OCI-LY1 (cell line): ENCODE measurements around the gene FKBP15.

Experiments
- EZH2 ChIP-seq: fragments of 200-600 bp; sonication (generic), shearing (Covaris generic); IDR thresholded peaks from 2 replicates; pipeline ENCODE4 v1.8.0; 2017; ENCODE audit warnings: borderline replicate concordance, mixed run types, mild to moderate bottlenecking, antibody characterized with exemption, low read length, moderate library complexity, mixed read lengths
- TF ChIP-seq, protein P1 (sequence below): fragments of 200-600 bp; sonication (generic), shearing (Covaris generic); IDR thresholded peaks from 2 replicates; pipeline ENCODE4 v1.5.1; 2017; ENCODE audit warnings: mild to moderate bottlenecking, antibody characterized with exemption, low read length, moderate library complexity, mixed read lengths

DNA sequence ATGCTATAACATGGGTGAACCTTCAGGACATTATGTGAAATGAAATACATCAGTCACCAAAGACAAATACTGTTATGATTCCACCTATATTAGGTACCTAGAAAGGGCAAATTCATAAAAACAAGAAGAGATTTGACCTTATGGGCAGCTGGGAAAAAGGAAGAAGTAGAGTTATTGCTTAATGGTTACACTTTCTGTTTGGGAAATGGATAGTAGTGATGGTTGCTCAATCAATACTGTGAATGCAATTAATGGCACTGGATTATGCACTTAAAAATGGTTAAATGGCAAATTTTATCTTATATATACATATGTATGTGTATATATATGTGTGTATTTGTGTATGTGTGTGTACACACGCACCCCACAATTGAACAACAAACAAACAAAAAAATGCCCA is 15.2 kb downstream of the FKBP15 start:
- TF ChIP-seq, protein P1, sequence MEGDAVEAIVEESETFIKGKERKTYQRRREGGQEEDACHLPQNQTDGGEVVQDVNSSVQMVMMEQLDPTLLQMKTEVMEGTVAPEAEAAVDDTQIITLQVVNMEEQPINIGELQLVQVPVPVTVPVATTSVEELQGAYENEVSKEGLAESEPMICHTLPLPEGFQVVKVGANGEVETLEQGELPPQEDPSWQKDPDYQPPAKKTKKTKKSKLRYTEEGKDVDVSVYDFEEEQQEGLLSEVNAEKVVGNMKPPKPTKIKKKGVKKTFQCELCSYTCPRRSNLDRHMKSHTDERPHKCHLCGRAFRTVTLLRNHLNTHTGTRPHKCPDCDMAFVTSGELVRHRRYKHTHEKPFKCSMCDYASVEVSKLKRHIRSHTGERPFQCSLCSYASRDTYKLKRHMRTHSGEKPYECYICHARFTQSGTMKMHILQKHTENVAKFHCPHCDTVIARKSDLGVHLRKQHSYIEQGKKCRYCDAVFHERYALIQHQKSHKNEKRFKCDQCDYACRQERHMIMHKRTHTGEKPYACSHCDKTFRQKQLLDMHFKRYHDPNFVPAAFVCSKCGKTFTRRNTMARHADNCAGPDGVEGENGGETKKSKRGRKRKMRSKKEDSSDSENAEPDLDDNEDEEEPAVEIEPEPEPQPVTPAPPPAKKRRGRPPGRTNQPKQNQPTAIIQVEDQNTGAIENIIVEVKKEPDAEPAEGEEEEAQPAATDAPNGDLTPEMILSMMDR: no peak
- no peak for TF ChIP-seq EZH2
